ENCODE results near the gene GPC3.
"Not testable (repeated sequence)": the region's sequence is repeated elsewhere in the genome, so short reads cannot be mapped to it uniquely, and the experiment has no call there.

GPC3 gene

DNA sequence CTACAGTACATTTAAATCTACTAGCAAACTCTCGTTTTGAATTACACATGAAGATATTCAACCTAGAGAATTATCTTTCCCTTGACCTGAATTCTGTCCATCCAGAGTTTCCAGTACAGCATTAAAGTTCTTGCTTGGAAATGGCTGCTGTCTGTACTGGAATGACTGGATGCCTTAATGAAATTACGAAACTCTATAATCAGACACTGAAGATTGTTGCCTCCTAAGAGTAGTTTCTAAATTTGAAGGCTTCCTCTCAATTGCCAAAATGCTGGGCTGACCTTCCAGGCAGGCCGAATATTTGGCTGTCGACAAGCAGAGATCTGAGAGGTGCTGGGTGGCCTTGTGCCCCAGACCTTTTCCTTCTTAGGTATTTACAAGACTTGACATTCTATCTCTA, 355.0 kb downstream of the GPC3 start:
- no peak for DNase-seq (ENCODE audit: extremely low read depth, low read depth)
- TF ChIP-seq, protein P1, sequence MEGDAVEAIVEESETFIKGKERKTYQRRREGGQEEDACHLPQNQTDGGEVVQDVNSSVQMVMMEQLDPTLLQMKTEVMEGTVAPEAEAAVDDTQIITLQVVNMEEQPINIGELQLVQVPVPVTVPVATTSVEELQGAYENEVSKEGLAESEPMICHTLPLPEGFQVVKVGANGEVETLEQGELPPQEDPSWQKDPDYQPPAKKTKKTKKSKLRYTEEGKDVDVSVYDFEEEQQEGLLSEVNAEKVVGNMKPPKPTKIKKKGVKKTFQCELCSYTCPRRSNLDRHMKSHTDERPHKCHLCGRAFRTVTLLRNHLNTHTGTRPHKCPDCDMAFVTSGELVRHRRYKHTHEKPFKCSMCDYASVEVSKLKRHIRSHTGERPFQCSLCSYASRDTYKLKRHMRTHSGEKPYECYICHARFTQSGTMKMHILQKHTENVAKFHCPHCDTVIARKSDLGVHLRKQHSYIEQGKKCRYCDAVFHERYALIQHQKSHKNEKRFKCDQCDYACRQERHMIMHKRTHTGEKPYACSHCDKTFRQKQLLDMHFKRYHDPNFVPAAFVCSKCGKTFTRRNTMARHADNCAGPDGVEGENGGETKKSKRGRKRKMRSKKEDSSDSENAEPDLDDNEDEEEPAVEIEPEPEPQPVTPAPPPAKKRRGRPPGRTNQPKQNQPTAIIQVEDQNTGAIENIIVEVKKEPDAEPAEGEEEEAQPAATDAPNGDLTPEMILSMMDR (IDR thresholded peaks at IDR 0.05; ENCODE audit: low read depth, low read length, missing control alignments) = no peak
- H3K4me3 ChIP-seq (replicated peaks; ENCODE audit: low read depth, low read length) = no peak overlapping the region

GRCh38 chrX:133627673-133628072, 357.7 kb downstream of the GPC3 start:
- DNase-seq (ENCODE audit: extremely low read depth, low read depth) = no peak
- TF ChIP-seq, protein P1 (IDR thresholded peaks at IDR 0.05; ENCODE audit: low read depth, low read length, missing control alignments) = no peak
- no peak overlapping the region for H3K4me3 ChIP-seq (replicated peaks; ENCODE audit: low read depth, low read length)

DNA sequence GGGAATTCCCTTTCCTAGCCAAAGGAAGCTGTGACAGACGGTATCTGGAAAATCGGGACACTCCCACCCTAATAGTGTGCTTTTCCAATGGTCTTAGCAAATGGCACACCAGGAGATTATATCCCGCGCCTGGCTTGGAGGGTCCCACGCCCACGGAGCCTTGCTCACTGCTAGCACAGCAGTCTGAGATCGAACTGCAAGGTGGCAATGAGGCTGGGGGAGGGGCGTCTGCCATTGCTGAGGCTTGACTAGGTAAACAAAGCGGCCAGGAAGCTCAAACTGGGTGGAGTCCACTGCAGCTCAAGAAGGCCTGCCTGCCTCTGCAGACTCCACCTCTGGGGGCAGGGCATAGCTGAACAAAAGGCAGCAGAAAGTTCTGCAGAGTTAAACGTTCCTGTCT, 364.0 kb downstream of the GPC3 start:
- DNase-seq (ENCODE audit: extremely low read depth, low read depth); H3K4me3 ChIP-seq (replicated peaks; ENCODE audit: low read depth, low read length): not testable (repeated sequence)

GRCh38 chrX:133611676-133612075, 373.7 kb downstream of the GPC3 start:
- H3K4me3 ChIP-seq (replicated peaks; ENCODE audit: low read depth, low read length) = no peak overlapping the region
- no peak for DNase-seq (ENCODE audit: extremely low read depth, low read depth)
- TF ChIP-seq, protein P1 (IDR thresholded peaks at IDR 0.05; ENCODE audit: low read depth, low read length, missing control alignments) = no peak

DNA sequence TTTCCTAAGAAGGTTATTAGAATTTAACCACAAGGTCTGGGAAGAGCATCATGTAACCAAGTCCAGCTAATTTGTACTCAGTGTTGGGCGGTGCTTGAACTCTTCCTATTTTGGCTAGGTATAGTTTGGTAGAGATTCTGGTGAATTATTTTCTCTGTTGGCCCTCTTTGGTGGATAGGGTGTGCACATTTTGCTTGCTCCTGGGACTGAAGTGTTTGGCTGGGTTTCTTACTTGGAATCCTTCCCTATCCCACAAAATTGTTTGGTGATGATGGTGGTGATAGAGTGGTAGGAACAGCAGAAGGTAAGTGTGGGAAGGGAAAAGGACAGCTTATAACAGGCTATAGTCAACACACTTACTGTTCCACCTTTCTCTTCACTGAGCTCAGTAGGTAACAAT, 375.3 kb downstream of the GPC3 start:
- TF ChIP-seq, protein P1 (IDR thresholded peaks at IDR 0.05; ENCODE audit: low read depth, low read length, missing control alignments) = no peak
- DNase-seq (ENCODE audit: extremely low read depth, low read depth) = no peak
- H3K4me3 ChIP-seq (replicated peaks; ENCODE audit: low read depth, low read length) = no peak overlapping the region

DNA sequence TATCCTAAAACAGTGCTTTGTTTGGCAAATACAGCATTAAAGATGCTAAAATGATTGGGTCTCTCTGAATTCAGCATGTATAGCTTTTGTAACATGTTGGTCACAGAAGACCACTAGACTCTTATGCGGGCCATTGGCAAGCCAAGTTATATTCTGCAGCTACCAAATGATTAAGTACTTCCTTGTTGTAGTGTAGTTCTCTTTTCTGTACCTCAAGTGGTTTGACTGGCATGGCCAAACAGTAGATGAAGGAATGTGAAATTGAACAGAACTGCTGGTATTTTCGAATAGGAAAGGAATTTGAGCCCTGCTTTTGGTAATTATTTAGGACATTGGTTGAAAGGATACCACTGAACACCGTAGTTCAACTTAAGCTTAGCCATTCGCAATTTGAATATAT, 376.2 kb downstream of the GPC3 start:
- no peak for DNase-seq (ENCODE audit: extremely low read depth, low read depth)

DNA sequence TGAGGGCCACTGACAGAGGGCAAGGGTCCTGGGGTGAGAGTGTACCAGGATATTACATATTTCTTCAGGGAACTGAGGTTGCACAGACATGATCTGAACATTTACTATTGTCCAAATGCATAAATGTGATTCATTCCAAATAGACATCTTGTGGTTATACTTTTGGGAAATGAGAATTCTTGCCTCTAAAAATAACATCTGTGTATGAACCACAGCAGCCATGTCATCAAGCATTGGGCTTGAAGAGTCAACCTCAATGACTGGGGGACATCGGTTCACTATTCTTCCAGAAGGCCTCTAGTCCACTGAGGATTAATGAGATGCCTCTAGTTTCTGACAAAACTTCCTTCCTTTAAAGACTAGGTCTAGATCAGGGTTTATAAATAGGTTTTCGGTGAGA, 377.0 kb downstream of the GPC3 start:
- no peak for DNase-seq (ENCODE audit: extremely low read depth, low read depth)
- TF ChIP-seq, protein P1 (IDR thresholded peaks at IDR 0.05; ENCODE audit: low read depth, low read length, missing control alignments) = no peak
- H3K4me3 ChIP-seq (replicated peaks; ENCODE audit: low read depth, low read length) = no peak overlapping the region

More for the DNA sequence above, 376.2 kb downstream of the GPC3 start:
- H3K4me3 ChIP-seq (replicated peaks; ENCODE audit: low read depth, low read length) = no peak overlapping the region
- TF ChIP-seq, protein P1 (IDR thresholded peaks at IDR 0.05; ENCODE audit: low read depth, low read length, missing control alignments) = no peak

Measured in HFF-Myc (cell line).